IPS-20b (cell line): Measurements from ENCODE around the gene NHSL1.

Experiments
- H3K27ac ChIP-seq: one replicate; pipeline ENCODE4 v1.5.1; 2013; ENCODE audit warnings: low read length
- H3K27me3 ChIP-seq: 2 replicates; pipeline ENCODE4 v1.6.1; 2013; ENCODE audit warnings: mild to moderate bottlenecking, low read length, inconsistent platforms; ENCODE audit not compliant: insufficient read depth
- H3K36me3 ChIP-seq: 2 replicates; pipeline ENCODE4 v1.6.1; 2013; ENCODE audit warnings: low read depth, mild to moderate bottlenecking, inconsistent platforms, low read length, moderate library complexity; ENCODE audit not compliant: insufficient read depth
- H3K4me1 ChIP-seq: 2 replicates; pipeline ENCODE4 v1.6.1; 2013; ENCODE audit warnings: mild to moderate bottlenecking, control low read depth, inconsistent platforms, low read length, moderate library complexity; ENCODE audit not compliant: insufficient read depth
- H3K4me3 ChIP-seq: 2 replicates; pipeline ENCODE4 v1.5.1; 2013; ENCODE audit warnings: mild to moderate bottlenecking, low read length, inconsistent platforms
- H3K9ac ChIP-seq: 2 replicates; pipeline ENCODE4 v1.6.1; 2013; ENCODE audit warnings: low read depth, mild to moderate bottlenecking, inconsistent platforms, low read length, moderate library complexity
- H3K9me3 ChIP-seq: 2 replicates; pipeline ENCODE4 v1.6.1; 2013; ENCODE audit warnings: mild to moderate bottlenecking, low read depth, low read length, inconsistent platforms; ENCODE audit not compliant: insufficient read depth

Gene NHSL1

DNA sequence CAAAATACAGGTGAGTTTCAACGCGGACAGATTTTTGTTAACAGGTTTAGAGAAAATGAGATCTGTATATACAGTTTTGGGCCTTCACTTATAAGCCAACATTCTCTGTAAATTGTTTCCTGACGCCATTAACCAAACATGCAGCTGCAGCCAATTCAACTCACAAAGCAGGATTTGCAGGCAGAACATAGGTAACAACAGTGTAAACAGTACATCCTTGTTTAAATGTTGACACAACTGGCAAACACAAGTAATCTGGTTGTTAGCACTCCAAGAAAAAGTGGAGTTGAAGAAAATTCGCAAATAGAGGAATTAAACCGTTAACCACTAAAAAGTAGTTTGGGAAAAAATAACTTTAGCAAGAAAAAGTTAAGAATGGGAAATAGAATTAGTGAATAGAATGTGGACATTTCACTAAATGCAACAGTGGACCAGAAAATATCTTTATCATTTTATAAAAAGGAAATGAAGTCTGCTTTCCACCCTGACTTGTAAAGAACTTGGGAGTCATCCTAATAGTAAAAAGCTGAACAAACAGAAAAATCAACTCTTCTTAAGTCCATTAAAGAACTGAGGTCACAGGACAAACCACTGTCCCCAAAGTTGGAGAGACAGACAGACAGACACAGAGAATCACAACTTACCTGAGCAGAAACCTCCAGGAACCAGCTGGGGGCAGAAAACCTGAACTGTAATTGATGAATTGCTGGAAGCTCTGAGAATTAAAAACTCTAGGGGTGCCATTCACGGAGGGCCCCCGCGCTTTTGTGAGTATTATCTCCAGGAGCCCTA is 111.5 kb downstream of the NHSL1 start:
- no peak overlapping the region for H3K4me3 ChIP-seq
- H3K27ac ChIP-seq, result no peak overlapping the region
- no peak overlapping the region for H3K9ac ChIP-seq
- H3K4me1 ChIP-seq, result peaks cover 7% of the 10 kb centered on the region; the same call in 1 of the 2 replicates
- H3K27me3 ChIP-seq, result no peaks in the 10 kb centered on the region
- H3K9me3 ChIP-seq, result no peaks in the 10 kb centered on the region
- H3K36me3 ChIP-seq, result no peaks in the 10 kb centered on the region

DNA sequence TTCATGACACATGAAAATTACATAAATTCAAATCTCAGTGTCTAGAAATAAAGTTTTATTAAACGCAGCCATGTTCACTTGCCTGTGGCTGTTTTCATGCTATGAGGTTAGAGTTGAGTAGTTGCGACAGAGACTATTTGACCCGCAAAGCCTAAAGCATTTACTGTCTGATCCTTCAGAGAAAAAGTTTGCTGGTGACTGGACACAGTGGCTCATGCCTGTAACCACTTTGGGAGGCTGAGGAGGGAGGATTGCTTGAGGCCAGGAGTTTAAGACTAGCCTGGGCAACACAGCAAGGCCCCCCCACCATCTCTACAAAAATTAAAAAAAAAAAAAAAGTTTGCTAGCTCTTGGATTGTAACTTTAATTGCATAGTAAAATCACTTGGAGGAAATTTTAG is 112.4 kb downstream of the NHSL1 start:
- Histone ChIP-seq H3K9me3 (no peaks in the 10 kb centered on the region), H3K36me3 (no peaks in the 10 kb centered on the region), H3K27ac (no peak overlapping the region), H3K27me3 (no peaks in the 10 kb centered on the region), H3K4me3 (no peak overlapping the region), H3K4me1 (peaks cover 7% of the 10 kb centered on the region; the same call in 1 of the 2 replicates), H3K9ac (no peak overlapping the region)

DNA sequence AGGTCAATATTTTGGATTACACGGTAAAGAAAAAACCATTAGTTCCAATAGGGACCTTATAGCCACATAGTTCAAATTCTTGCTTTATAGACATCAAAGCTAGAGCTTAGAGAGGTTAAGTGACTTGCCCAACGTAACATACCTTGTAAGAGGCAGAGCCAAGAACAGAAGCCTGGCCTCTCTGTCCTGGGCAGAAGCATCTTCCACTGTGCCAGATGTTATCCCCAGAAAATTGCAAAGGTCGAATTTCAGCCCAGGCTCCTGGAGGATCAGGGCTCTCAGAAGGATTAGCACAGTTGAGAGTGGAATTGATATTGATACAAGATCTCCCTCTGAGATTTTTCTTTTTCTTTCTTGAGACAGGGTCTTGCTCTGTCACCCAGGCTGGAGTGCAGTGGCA is 115.5 kb downstream of the NHSL1 start:
- H3K27ac ChIP-seq, result no peak overlapping the region
- no peak overlapping the region for H3K9ac ChIP-seq
- no peaks in the 10 kb centered on the region for H3K9me3 ChIP-seq
- no peaks in the 10 kb centered on the region for H3K36me3 ChIP-seq
- H3K4me1 ChIP-seq, result peaks cover 5% of the 10 kb centered on the region; the same call in 1 of the 2 replicates
- H3K4me3 ChIP-seq, result no peak overlapping the region
- no peaks in the 10 kb centered on the region for H3K27me3 ChIP-seq

DNA sequence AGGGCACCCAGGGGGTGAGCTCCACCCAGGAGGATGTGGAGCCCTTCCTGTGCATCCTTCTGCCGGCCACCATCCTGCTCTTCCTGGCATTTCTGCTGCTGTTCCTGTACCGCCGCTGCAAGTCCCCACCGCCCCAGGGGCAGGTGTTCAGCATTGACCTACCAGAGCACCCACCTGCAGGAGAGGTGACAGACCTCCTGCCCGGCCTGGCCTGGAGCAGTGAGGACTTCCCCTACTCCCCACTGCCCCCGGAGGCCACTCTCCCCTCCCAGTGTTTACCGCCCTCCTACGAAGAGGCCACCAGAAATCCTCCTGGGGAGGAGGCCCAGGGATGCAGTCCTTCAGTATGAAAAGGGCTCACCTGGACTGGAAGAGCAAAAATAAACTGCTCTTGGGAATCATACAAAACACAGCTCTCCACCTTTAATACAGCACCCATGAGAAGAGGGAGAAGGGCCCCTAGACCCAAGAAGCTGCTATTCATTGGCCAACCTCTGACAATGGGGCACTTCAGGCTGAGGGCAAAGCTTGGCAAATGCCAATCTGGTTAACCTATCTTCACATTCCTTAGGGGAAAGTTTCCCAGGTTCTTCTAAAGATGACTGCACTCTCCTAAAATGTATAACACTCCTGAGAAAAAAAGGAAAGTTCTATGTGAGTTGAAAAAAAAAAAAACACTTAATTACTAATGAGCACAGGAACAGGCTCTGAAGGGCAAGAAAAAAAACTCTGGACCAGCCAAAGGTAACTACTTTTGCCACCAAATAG is 116.6 kb downstream of the NHSL1 start:
- no peaks in the 10 kb centered on the region for H3K27me3 ChIP-seq
- H3K4me3 ChIP-seq, result no peak overlapping the region
- no peaks in the 10 kb centered on the region for H3K36me3 ChIP-seq
- H3K4me1 ChIP-seq, result peaks cover 8% of the 10 kb centered on the region; the same call in 1 of the 2 replicates
- no peaks in the 10 kb centered on the region for H3K9me3 ChIP-seq
- no peak overlapping the region for H3K27ac ChIP-seq
- no peak overlapping the region for H3K9ac ChIP-seq

DNA sequence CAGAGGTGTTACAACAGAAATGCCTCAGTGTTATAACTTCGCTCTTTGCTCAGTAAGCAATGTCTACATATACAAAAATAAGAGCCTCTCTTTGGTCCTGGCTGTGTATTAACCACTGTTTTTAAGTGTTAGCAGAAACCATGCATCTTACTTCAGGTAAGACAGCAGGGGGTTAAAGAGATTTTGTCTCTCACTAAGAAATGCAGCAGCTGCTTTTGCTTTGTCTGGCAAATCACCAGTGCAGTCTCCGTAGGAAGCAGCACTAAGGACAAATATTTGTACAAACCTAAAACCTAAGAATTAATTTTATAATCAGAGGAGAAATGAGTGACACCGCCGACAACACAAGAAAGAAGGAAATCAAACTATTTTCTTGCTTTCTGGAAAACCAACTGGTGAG is 120.8 kb downstream of the NHSL1 start:
- Histone ChIP-seq H3K9ac (0 out of 2 replicates have a peak overlapping the region, but pooled peaks have one; percentile 29), H3K27ac (no peak overlapping the region), H3K4me1 (peaks cover 8% of the 10 kb centered on the region; the same call in 1 of the 2 replicates), H3K4me3 (no peak overlapping the region), H3K9me3 (no peaks in the 10 kb centered on the region), H3K27me3 (no peaks in the 10 kb centered on the region), H3K36me3 (no peaks in the 10 kb centered on the region)

DNA sequence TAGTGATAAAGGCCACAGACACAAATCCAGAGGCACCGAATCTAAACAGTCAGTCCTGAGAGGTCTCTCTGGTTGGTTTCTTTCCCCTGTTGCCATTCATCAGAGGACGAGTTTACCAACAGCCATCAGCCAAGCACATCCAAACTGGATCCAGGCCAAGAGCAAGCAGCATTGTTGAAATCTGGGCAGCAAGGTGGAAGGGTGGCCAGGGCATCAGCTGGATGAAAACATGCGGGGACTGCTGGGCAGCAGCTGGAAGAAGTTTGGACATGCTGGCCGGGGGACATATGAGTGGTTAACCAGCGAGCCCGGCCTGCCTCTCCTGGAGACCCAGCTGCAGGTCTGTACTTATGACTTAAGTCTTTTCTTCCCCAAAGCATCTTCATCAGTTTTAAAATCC is 121.5 kb downstream of the NHSL1 start, which contains the start of gene SMIM28:
TSS of gene SMIM28 (plus strand) at position 62 of the 400 bp plus-strand sequence. CDS start at position 230, 168 bp downstream.
- H3K9me3 ChIP-seq, result no peaks in the 10 kb centered on the region
- no peaks in the 10 kb centered on the region for H3K36me3 ChIP-seq
- H3K4me1 ChIP-seq, result peaks cover 8% of the 10 kb centered on the region; the same call in 1 of the 2 replicates
- H3K27me3 ChIP-seq, result no peaks in the 10 kb centered on the region
- no peak within 1 kb of the TSS for H3K27ac ChIP-seq
- H3K4me3 ChIP-seq, result no peak within 1 kb of the TSS
- 0 out of 2 replicates have a peak within 1 kb of the TSS, but pooled peaks have one; percentile 29 for H3K9ac ChIP-seq

DNA sequence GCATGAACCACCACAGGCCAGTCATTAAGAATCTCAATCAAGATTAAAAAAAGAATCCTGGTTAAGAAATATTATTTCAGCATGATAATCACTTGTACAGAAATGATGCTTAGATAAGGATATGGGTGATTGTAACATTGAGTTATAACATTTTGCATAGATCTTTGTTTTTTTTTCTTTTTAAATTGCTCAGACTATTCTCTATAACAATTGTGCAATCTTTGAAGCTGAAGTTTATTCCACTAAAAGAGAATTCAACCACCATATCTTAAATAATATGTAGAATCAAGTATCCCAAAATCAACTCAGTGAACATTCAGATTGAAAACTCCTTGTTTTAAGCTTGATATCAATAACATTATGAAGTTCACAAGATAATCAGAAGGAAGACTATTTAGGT is 122.3 kb downstream of the NHSL1 start:
- Histone ChIP-seq H3K27me3 (no peaks in the 10 kb centered on the region), H3K4me3 (no peak overlapping the region), H3K9ac (no peak overlapping the region), H3K9me3 (no peaks in the 10 kb centered on the region), H3K27ac (no peak overlapping the region), H3K4me1 (peaks cover 8% of the 10 kb centered on the region; the same call in 1 of the 2 replicates), H3K36me3 (no peaks in the 10 kb centered on the region)

DNA sequence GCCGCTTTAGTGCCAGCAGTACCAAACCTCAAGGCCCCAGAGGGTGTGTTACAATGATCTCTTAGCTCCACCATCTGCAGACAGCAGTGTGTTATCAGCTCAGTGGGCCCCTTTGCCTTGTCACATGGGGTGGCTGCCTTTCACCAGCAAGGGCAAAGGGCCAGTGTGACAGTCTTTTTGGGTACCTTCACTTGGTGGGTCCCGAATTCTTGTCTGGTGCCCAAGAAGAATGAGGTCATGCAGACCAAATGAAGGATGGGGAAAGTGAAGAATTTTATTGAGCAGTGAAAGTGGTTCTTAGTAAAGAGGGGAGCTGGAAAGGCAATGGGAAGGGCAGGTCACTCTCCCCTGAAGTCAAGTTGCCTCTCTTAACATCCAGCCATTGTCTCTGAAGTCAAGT is 124.5 kb downstream of the NHSL1 start:
- Histone ChIP-seq H3K4me3 (no peak overlapping the region), H3K36me3 (no peaks in the 10 kb centered on the region), H3K4me1 (peaks cover 8% of the 10 kb centered on the region; the same call in 1 of the 2 replicates), H3K27ac (no peak overlapping the region), H3K27me3 (no peaks in the 10 kb centered on the region), H3K9me3 (no peaks in the 10 kb centered on the region), H3K9ac (no peak overlapping the region)

DNA sequence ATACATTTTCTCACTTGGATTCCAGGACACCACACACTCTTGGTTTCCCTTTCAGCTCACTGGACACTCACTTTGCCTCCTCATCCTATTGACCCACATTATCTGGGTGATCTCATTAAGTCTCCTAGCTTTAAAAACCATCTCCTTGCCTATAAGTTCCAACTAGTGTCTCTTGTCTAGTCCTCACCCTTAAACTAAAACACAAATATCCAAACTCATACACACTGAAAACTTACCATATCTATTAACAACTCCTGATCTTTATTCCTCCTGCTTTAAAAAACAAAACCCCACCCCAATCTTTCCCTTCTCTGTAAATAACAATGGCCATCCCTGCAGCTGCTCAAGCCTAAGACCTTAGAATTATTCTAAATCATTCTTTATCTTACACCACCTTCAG is 125.1 kb downstream of the NHSL1 start:
- Histone ChIP-seq H3K4me1 (peaks cover 8% of the 10 kb centered on the region; the same call in 1 of the 2 replicates), H3K4me3 (no peak overlapping the region), H3K9ac (no peak overlapping the region), H3K36me3 (no peaks in the 10 kb centered on the region), H3K9me3 (no peaks in the 10 kb centered on the region), H3K27ac (no peak overlapping the region), H3K27me3 (no peaks in the 10 kb centered on the region)

DNA sequence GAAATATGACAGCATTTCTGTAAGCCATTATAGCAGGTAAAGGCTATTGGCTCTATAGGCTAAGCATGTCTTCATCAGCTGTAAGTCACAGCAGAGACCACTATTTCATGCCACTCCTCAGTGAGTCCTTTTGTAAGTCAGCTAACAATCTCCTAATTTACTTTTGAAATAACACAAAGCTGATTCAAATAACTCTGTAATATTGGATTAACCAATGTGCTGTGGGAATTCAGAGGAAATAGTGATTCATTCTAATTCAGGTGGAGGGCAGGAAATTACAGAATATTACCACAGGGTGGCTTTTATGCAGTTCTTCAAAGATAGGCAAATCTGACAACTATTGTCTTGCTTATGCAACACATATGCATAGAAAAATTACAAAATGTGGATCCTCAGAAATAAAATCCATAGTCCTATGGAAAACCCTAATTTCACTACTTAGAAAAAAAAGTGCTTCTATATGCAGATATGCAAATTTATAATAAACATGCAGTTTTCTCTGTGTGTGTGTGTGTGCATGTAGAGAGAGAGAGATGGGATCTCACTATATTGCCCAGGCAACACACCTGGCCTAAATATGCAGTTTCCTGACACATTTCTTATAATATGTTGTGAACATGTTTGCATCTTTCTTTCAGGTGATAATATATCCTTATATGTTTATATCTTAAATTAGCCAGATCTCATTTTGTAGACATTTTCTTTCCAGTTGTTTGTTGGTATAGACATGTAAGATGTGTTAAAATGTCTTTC is 126.4 kb downstream of the NHSL1 start:
- no peak overlapping the region for H3K27ac ChIP-seq
- no peaks in the 10 kb centered on the region for H3K36me3 ChIP-seq

More for the DNA sequence above, 126.4 kb downstream of the NHSL1 start:
- no peaks in the 10 kb centered on the region for H3K9me3 ChIP-seq
- H3K9ac ChIP-seq, result no peak overlapping the region
- H3K27me3 ChIP-seq, result no peaks in the 10 kb centered on the region
- no peak overlapping the region for H3K4me3 ChIP-seq
- H3K4me1 ChIP-seq, result no peaks in the 10 kb centered on the region; the same call in 1 of the 2 replicates
